ENCODE measurements around the gene FJX1.

The FJX1 gene

GRCh38 chr11:35609656-35610055, 8.6 kb upstream of the FJX1 start:
- no peak for DNase-seq

DNA sequence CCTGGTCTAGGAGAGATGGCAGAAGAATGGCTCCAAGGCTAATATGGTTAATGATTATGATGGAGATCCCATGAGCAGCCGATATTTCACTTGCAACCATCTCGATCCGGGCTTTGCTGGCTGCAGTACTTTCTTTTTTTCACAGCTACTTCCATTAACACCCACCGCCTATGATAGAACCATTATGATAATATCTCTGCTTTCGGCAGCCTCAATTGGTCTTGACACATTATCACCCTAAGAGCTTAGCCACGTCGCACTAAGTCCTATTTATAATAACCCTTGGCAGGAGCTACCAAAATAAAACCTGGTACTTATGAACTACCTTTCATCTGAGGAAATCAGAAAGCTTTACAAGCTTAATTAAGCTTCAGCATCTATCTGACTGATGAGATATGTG, 7.6 kb upstream of the FJX1 start:
- DNase-seq, result no peak

DNA sequence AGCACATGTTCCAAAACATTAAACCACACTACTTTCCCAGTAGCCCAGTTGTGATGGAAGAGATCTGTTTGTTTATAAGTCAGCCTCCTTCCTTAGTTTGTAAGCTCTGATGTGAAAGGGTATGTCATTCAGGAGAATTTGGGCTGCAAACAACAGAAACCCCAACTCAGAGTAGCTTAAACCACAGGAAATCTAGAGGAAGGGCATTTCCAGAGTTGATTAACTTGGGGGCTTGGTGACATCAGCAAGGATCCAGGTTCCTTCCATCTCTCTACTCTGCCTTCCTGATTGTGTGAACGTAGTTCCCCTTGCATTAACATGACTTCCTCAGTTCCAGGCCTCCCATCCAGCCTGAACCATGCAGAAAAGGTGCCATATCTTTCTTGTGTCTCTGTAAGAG, 6.5 kb upstream of the FJX1 start:
- no peak for DNase-seq

DNA sequence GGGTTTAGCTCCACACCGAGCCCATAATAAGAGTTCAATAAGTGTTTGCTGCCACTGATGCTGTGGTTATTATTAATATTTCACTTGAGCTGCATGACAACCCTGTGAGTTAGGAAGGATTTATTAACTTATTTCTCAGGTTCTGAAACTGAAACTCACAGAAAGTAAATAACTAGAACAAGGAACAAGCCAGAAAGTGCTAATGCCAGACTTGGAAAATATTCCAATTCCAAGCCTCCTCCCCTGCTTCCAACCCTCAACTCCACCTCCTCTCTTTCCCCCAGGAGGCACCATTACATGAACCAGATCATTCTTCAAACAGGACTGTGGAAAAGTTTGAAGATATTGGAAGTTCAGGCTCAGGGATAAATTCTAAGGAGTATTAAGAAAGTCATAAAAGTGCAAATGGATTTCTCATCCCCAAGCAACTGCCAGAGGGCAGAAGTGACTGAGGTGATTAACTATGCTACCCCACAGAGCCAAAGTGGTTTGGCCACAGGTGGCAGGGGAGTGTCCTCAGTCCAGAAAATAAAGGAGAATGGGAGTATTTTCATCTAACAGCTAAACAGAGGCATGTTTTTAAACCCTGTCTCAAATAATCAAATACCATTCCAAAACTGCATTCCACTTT, 3.2 kb upstream of the FJX1 start:
- DNase-seq, result no peak

- peak; percentile 79 for DNase-seq
Measured at GRCh38 chr11:35615921-35616900, 2.0 kb upstream of the FJX1 start.

DNA sequence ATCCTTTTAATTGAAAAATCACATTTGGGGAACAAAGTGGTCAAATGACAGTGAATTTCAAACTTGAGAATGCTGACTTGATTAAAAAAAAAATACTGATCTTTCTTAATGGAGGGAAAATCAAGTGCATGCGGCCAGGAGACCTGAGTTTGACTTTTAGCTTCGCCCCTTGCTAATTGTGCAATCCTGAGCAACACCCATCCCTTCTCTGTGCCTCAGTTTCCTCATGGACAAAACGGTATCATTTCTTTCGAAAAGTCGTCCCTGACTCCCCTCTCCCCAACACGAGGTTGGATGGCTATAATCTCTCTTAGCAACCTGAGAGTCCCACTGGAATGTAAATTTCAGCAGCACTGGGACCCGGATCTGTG, 959 bp upstream of the FJX1 start:
- DNase-seq, result no peak

DNA sequence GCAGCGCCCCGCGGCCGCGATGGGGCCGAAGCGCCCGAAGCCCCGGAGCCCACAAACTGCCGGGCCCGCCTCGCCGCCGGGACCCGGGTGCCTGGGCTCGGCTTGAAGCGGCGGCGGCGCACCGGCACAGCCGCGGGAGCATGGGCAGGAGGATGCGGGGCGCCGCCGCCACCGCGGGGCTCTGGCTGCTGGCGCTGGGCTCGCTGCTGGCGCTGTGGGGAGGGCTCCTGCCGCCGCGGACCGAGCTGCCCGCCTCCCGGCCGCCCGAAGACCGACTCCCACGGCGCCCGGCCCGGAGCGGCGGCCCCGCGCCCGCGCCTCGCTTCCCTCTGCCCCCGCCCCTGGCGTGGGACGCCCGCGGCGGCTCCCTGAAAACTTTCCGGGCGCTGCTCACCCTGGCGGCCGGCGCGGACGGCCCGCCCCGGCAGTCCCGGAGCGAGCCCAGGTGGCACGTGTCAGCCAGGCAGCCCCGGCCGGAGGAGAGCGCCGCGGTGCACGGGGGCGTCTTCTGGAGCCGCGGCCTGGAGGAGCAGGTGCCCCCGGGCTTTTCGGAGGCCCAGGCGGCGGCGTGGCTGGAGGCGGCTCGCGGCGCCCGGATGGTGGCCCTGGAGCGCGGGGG, 346 bp downstream of the FJX1 start:
- no peak for DNase-seq

GRCh38 chr11:35619116-35619854, 1.0 kb downstream of the FJX1 start:
- DNase-seq, result peak; percentile 73

DNA sequence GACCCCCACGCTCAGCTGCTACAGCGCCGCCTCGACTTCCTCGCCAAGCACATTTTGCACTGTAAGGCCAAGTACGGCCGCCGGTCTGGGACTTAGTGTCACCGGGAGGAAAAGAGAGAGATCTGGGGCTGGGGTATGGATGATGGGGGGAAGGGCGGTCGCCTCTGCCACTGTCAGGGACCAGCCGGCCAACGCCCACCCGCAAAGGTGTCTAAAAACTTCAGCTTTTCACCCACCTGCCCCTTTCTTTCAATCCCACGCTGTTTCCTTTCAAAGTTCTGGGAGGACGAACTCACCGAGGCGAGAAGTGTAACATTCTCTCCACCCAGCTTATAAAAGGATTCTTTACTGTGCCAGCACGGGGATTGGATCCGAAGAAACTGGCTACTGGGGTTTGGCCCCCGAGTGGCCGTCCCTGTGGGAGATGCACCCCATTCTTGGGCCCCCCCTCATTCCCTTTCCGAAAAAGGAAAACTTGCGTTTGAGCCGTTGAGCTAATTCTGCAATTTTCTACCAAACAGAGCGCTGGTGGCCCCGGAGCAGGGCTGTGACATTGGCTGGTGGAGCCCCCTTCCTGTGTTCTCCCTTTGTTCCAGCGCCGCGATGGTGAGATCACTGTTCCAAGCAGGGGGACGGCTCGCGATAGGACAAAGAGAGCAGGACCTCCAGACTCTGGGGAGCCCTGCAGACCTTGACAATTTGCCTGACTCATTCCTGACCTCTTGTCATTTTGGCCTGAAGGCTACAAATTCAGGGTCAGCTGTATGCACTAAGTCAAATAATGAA, 1.8 kb downstream of the FJX1 start:
- DNase-seq, result peak; percentile 41

- DNase-seq, result no peak
Measured at GRCh38 chr11:35620795-35621194, 2.5 kb downstream of the FJX1 start.

- no peak for DNase-seq
Measured at GRCh38 chr11:35621620-35622019, 3.4 kb downstream of the FJX1 start.

GRCh38 chr11:35622070-35622469, 3.8 kb downstream of the FJX1 start:
- no peak for DNase-seq

GRCh38 chr11:35623621-35624168, 5.4 kb downstream of the FJX1 start:
- peak; percentile 33 for DNase-seq

- no peak for DNase-seq
Measured at GRCh38 chr11:35624316-35624715, 6.1 kb downstream of the FJX1 start.

DNA sequence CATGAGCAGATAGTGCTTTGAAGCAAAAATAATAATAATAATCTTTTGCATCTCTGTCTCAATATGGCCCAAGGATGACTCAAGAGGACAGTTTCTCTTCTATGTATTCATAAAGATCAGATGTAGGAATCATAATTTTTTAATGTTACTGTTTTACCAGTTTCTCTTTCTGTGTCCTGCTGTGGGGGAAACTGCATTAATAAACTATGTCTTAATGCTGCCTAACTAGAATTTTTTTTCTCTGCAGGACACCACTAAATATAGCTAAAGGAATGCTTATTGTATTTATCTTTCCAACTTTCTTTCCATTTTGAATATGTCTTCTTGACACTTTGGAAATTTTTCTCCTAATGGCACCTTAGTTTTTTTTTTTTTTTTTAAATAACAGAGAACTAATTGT, 6.5 kb downstream of the FJX1 start:
- DNase-seq, result no peak

GRCh38 chr11:35626501-35626900, 8.2 kb downstream of the FJX1 start:
- DNase-seq, result no peak

GRCh38 chr11:35629511-35629910, 11.3 kb downstream of the FJX1 start:
- no peak for DNase-seq

- no peak for DNase-seq
Measured at GRCh38 chr11:35629914-35630313, 11.7 kb downstream of the FJX1 start.

GRCh38 chr11:35631891-35632290, 13.6 kb downstream of the FJX1 start:
- no peak for DNase-seq

DNA sequence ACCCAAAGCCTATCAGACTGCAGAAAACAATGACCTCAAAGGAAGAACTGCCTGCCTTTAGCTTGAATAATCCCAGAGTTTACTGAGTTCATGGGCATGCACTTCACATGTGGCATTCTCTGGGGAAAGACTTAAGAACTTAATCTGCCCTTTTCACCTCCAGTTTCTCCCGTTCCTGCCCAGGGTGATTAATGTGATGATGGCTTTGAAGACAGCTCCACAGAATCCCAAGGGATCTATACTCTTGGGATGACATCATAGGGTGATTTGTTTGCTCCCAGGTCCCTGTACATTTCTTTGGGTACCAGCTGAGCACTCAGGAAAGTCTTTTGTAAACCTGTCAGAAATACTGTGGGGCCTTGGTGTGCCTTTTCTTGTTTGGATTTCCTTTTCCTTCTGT, 14.0 kb downstream of the FJX1 start:
- peak; percentile 43 for DNase-seq

- DNase-seq, result no peak
Measured at GRCh38 chr11:35633827-35634423, 15.7 kb downstream of the FJX1 start.

GRCh38 chr11:35635933-35636332, 17.7 kb downstream of the FJX1 start:
- DNase-seq, result no peak

Measured in NCI-H2171 (cell line).